Left forelimb (tissue), 1 donor: ENCODE data around the gene SLC35B1.

ENCODE experiments used
- DNase-seq: peaks from one replicate; pipeline ENCODE4 v3.0.0-alpha.2; 2018; ENCODE audit warnings: low spot score

Gene SLC35B1

GRCh38 chr17:49670002-49670401, 37.8 kb downstream of the SLC35B1 start:
- no peak for DNase-seq

GRCh38 chr17:49667854-49668253, 39.9 kb downstream of the SLC35B1 start:
- DNase-seq: no peak

GRCh38 chr17:49664706-49665211, 43.0 kb downstream of the SLC35B1 start:
- no peak for DNase-seq

DNA sequence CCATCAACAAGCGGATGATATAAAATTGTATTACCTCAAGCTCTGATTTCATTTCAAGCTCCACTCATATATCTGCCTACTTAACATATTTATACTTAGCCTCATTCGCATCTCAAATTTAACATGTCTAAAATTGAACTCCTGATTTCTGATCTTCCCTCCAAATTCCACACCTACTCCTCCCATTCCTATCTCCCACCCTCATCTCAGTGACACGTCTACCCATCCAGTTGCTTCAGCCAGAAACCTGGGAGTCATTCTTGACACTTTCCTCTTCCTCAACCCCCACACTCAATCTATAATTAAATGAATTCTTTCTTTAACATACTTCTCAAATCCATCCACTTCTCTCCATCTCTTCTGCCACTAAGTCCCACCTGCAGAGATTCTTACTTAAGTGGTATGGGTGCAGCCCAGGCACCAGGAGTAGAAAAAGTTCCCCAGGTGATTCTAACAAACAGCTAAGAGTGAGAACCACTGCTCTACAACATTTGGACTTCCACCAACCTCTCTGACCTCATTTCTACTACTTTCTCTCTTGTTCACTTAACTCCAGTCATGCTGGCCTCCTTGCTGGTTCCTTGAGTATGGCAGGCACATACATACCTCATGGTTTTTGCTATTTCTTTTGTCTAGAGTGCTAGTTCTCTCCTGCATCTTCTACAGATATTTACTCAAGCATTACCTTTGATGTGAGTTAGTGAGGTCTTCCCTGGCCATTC, 47.9 kb downstream of the SLC35B1 start:
- no peak for DNase-seq

DNA sequence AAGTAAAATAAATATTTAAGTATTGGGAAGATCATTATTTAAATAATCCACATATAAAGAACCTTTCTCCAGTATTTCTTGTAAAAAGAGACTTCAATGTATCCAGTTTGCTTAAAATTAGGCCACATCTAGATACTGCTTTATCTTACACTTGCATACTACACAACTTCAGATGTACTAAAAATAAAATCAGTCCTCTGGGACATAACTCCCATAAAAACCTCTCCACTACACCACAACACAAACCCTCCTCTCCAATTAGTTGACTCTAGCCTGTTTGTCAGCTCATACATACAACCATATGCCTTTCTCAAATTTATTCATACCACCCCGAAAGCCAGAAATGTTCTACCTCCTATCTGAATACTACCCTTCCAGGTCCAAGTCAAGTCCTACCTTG, 51.5 kb downstream of the SLC35B1 start:
- DNase-seq: no peak
